Measurements from ENCODE around the gene CCNG1. TPM values are rescaled to one million over a fixed set of nuclear protein-coding genes. Genes with fewer than 3 reads are reported as not detected.

The CCNG1 gene
- polyA plus RNA-seq, 1 donor = 354 TPM

- no peak overlapping the region for H3K4me3 ChIP-seq (ENCODE audit: low read length)
- WGBS (ENCODE audit: insufficient coverage, low lambda C conversion rate) = 60% methylated on average over 1 of the region's 2 CpGs
- no peaks in the 10 kb centered on the region for H3K27me3 ChIP-seq (ENCODE audit: control insufficient read depth, insufficient read depth, low read length)
- no peak for DNase-seq
- H3K4me1 ChIP-seq (ENCODE audit: control insufficient read depth, insufficient read depth, low read length) = no peaks in the 10 kb centered on the region
- H3K27ac ChIP-seq (ENCODE audit: low read length) = no peak overlapping the region
- no peaks in the 10 kb centered on the region for H3K9me3 ChIP-seq (ENCODE audit: control insufficient read depth, low read depth, low read length)
- H3K36me3 ChIP-seq (ENCODE audit: control insufficient read depth, insufficient read depth, low read length) = peaks cover 5% of the 10 kb centered on the region
Observed at GRCh38 chr5:163478126-163478981, 41.0 kb downstream of the CCNG1 start.

GRCh38 chr5:163478982-163479271 lies 41.5 kb downstream of the CCNG1 start:
- no CpG with 5 or more reads among the region's 1 CpG for WGBS (ENCODE audit: insufficient coverage, low lambda C conversion rate)
- no peaks in the 10 kb centered on the region for H3K27me3 ChIP-seq (ENCODE audit: control insufficient read depth, insufficient read depth, low read length)
- no peaks in the 10 kb centered on the region for H3K9me3 ChIP-seq (ENCODE audit: control insufficient read depth, low read depth, low read length)
- no peaks in the 10 kb centered on the region for H3K4me1 ChIP-seq (ENCODE audit: control insufficient read depth, insufficient read depth, low read length)
- DNase-seq = no peak
- peaks cover 5% of the 10 kb centered on the region for H3K36me3 ChIP-seq (ENCODE audit: control insufficient read depth, insufficient read depth, low read length)
- no peak overlapping the region for H3K27ac ChIP-seq (ENCODE audit: low read length)
- H3K4me3 ChIP-seq (ENCODE audit: low read length) = no peak overlapping the region

- H3K27ac ChIP-seq (ENCODE audit: low read length) = peak overlapping the region; percentile 62
- DNase-seq = peak in 1 of 2 donors; percentile 50
- H3K4me3 ChIP-seq (ENCODE audit: low read length) = no peak overlapping the region
- peaks cover 9% of the 10 kb centered on the region for H3K4me1 ChIP-seq (ENCODE audit: control insufficient read depth, insufficient read depth, low read length)
- 70% methylated on average over 2 of the region's 6 CpGs for WGBS (ENCODE audit: insufficient coverage, low lambda C conversion rate)
- no peaks in the 10 kb centered on the region for H3K27me3 ChIP-seq (ENCODE audit: control insufficient read depth, insufficient read depth, low read length)
- no peaks in the 10 kb centered on the region for H3K36me3 ChIP-seq (ENCODE audit: control insufficient read depth, insufficient read depth, low read length)
- no peaks in the 10 kb centered on the region for H3K9me3 ChIP-seq (ENCODE audit: control insufficient read depth, low read depth, low read length)
Observed at GRCh38 chr5:163489055-163489744, 51.8 kb downstream of the CCNG1 start.

GRCh38 chr5:163489745-163490075 lies 52.3 kb downstream of the CCNG1 start:
- H3K27me3 ChIP-seq (ENCODE audit: control insufficient read depth, insufficient read depth, low read length) = no peaks in the 10 kb centered on the region
- no CpG with 5 or more reads among the region's 3 CpGs for WGBS (ENCODE audit: insufficient coverage, low lambda C conversion rate)
- peaks cover 9% of the 10 kb centered on the region for H3K4me1 ChIP-seq (ENCODE audit: control insufficient read depth, insufficient read depth, low read length)
- no peaks in the 10 kb centered on the region for H3K9me3 ChIP-seq (ENCODE audit: control insufficient read depth, low read depth, low read length)
- no peak overlapping the region for H3K4me3 ChIP-seq (ENCODE audit: low read length)
- H3K27ac ChIP-seq (ENCODE audit: low read length) = peak overlapping the region; percentile 62
- H3K36me3 ChIP-seq (ENCODE audit: control insufficient read depth, insufficient read depth, low read length) = no peaks in the 10 kb centered on the region
- DNase-seq = no peak

Other genes with a start within 250 kb of the CCNG1 start
- 24.9 TPM for gene NUDCD2, start 22.5 kb downstream of the CCNG1 start, polyA plus RNA-seq
- gene HMMR, start 23.0 kb downstream of the CCNG1 start, polyA plus RNA-seq = 10.0 TPM
- 101 TPM for gene MAT2B, start 68.0 kb downstream of the CCNG1 start, polyA plus RNA-seq